ENCODE results near the gene EPB41L3.

DNA sequence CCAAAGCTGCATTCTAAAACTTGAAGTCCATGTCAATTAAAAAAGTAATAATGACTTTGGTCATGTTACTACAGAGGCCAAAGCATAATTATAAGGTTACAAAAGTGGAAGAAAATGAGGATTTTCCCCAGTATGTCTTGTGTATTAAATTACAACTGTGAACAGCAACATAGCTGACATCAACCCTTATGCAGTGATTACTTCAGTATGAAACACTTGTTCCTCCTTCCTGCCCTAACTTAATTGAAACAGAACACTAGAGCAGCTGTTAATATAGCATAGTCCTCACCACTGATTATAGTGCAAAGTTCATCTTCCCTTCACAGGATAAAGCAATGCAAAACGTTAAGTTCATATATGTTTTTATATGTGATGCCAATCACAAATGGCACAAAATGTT lies 29.9 kb downstream of the EPB41L3 start:
- TF ChIP-seq CTCF (IDR thresholded peaks at IDR 0.05) (no peak), POLR2A (IDR thresholded peaks at IDR 0.05) (no peak)
